Heart left ventricle (tissue), 13 donors: ENCODE data around the gene CRIP2.

Source experiments
- CTCF ChIP-seq, 12 donors: fragments of 200-600 bp; sonication (generic) in 4 of 12; IDR thresholded peaks; one replicate each; pipeline versions ENCODE4 v1.5.0 to v1.8.0; 2018 to 2022; ENCODE audit warnings: antibody characterized with exemption in 12 of 12, mild to moderate bottlenecking in 5 of 12
- POLR2A ChIP-seq, 2 donors: fragments of 450-650 bp; IDR thresholded peaks; one replicate each; pipeline ENCODE4 v1.6.1; 2017; ENCODE audit warnings: antibody characterized with exemption in 2 of 2, mild to moderate bottlenecking in 2 of 2, moderate library complexity in 2 of 2
- donor health status: ischemic (EF 13 %, LVEDD 7.1; RV severe dilation, severe dysfunction).
- donor health status: DM: no; HTN: yes; CAD: no.
- donor health status: DM: no; HTN: no; CAD: no.
- donor health status: ischemic (EF 25% LVEDD 6.9; RV normal size, moderate dysfunction).
- donor health status: ischemic (EF 25% LVEDD 5.7; RV mildly dilated, moderate dysfunction).
- donor health status: ischemic (EF 35%, LVEDD 5.7; RV mildly dilated, moderate dysfunction).
- donor health status: nonischemic (EF 11% LVEDD 7.7; RV severe dilation, severe dysfunction).
- donor health status: DM: yes; HTN: yes; CAD: no.
- donor health status: PGD.
- donor health status: ischemic (EF 29% LVEDD 5.4; RV normal size, mild dysfunction).
- donor health status: nonischemic (EF 23%, LVEDD 6.1; RV moderate dilation, normal function).

- TF ChIP-seq CTCF (IDR thresholded peaks at IDR 0.05) (no peak), POLR2A (IDR thresholded peaks at IDR 0.05) (no peak)
These were observed 35.4 kb upstream of the CRIP2 start for GRCh38 chr14:105439179-105439578.
